ENCODE measurements around the gene DAPK2. TPM values are rescaled to one million over a fixed set of nuclear protein-coding genes. Genes with fewer than 3 reads are reported as not detected.

DAPK2 gene
- polyA plus RNA-seq, 1 donor, result 4.4 TPM

GRCh38 chr15:63895787-63896218 is 150.5 kb downstream of the DAPK2 start:
- no peak for DNase-seq (ENCODE audit: low read depth)

DNA sequence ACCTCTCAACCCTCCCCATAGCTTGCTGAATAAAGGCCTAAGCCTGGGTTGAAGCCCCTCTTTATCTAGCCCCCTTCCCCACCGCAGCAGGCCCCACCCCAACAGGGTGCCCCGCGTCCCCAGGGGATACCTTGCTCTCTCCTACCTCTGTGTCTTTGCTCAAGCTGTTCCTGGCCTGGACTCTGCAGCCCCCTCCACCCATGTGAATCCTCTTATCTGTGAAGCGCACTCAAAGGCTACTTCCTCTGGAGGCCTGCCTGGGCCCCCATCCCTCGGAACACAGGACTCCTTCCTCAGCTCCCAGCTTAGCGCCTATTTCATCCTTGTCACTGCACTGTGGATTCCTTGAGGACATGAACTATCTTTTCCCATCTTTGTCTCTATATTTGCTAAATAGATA is 151.1 kb downstream of the DAPK2 start:
- DNase-seq (ENCODE audit: low read depth), result no peak

- no peak for DNase-seq (ENCODE audit: low read depth)
Measured at GRCh38 chr15:63894662-63894949, 151.7 kb downstream of the DAPK2 start.

DNA sequence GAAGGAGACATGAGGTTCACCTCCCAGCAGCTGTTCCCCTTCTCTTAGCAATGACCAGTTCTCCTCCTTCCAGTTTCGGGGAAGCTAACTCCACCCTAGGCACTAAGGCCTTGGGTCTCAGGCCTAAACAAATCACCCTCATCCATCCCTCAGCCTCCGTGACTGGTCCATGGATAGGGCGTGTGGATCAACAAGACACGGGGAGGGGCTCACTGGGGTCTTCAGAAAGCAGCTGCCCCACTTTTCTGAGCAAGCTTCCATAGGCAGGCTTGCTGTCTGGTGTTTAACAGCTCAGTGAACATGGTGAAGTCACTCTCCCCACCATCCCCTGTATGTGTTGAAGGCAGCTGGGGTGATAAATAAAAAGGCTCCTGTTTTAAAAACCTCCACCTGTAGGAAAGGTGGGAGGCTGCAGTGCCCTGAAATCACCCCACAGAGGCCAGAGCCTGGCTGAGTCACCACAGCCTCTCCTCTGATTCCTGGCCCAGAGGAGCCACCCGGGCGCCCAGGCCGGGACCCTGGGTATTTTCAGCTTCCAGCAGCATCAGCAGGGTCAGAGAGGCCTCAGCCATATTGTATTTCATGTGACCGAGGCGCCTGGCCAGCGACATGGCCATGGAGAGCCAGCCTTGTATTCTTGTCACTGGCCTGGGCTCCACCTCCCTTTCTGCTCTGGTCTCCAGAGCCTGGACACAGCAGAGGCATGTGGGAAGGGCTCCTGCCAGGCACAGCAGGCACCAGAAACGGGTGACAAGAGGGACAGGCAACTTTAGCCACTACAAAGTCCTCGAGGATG is 152.2 kb downstream of the DAPK2 start:
- no peak for DNase-seq (ENCODE audit: low read depth)

- DNase-seq (ENCODE audit: low read depth), result no peak
Measured at GRCh38 chr15:63892794-63893441, 153.4 kb downstream of the DAPK2 start.

DNA sequence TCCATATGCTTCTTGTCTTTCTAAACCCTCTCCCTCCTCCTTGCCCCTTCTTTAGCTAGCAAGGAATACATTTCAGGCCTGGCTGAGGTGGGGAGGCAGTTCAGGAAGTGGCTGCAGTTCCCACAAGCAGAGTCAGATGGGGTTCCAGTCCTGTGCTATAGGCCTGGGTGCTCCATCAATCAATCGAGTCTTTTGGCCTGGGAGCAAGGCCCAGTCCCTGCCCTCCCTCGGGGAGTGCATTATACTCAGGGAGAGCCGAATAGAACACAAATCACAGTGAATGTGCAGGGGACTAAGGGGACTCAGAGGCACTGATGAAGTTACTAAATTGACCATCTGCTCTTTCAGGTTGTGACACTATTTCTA is 154.5 kb downstream of the DAPK2 start:
- DNase-seq (ENCODE audit: low read depth), result no peak

- DNase-seq (ENCODE audit: low read depth), result no peak
Measured at GRCh38 chr15:63891079-63891767, 155.1 kb downstream of the DAPK2 start.

GRCh38 chr15:63890617-63891016 is 155.7 kb downstream of the DAPK2 start:
- DNase-seq (ENCODE audit: low read depth), result no peak

DNA sequence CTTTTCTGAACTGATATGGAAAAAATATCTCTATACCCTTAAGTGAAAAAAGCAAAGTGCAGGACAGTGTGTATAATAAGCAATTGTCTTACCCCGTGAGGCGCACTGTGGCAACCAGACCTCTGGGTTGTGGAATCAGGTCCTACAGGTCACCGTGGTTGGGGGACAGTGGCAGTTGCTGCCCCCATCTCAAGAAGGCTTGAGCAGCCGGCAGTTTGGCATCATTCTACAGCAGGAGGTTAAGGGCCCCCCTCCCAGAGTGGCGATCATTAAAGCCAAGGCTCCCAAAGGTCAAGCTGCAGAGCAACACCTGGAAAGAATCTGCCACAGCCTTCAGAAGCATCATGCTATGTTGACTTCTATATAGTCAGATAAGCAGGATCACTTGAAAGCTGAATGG is 156.5 kb downstream of the DAPK2 start:
- no peak for DNase-seq (ENCODE audit: low read depth)

DNA sequence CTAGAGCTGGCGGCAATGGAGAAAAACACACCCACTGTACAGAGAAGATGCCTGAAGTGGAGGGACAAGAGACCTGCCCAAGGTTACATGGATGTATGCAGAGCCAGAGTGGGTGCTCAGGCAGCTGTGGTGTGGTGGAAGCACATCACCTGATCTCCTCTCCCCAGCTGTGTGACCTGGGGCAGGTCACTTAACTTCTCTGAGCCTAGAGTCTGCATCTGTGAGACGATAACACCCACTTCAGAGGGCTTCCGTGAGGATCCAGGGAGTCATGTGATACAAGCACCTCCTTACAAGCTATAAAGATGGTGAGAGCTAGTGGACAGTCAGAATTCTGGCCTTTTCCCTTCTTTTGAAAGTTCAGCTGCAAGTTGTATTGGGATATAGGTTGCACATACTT is 157.5 kb downstream of the DAPK2 start:
- no peak for DNase-seq (ENCODE audit: low read depth)

GRCh38 chr15:63888146-63888545 is 158.1 kb downstream of the DAPK2 start:
- no peak for DNase-seq (ENCODE audit: low read depth)

- DNase-seq (ENCODE audit: low read depth), result no peak
Measured at GRCh38 chr15:63887630-63888029, 158.7 kb downstream of the DAPK2 start.

- no peak for DNase-seq (ENCODE audit: low read depth)
Measured at GRCh38 chr15:63884953-63885352, 161.3 kb downstream of the DAPK2 start.

DNA sequence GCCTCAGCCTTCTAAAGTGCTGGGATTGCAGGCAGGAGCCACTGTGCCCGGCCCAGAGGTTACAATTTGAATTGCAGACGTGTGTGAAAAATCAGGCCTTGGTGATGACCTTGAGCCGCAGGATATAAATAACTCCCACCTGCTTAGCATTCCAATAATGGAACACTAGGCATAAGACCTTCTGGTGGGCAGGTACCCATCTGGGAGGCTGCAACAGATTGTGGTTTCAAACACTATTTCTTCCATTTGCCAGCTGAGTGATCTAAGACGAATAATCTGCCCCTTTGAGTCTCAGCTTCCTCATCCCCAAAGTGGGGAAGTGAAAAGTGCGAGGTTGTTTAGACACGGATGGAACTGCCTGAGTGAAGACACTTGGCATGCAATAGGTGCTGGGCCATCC is 164.9 kb downstream of the DAPK2 start:
- DNase-seq (ENCODE audit: low read depth), result no peak

- no peak for DNase-seq (ENCODE audit: low read depth)
Measured at GRCh38 chr15:63880744-63881143, 165.5 kb downstream of the DAPK2 start.

GRCh38 chr15:63879995-63880394 is 166.3 kb downstream of the DAPK2 start:
- DNase-seq (ENCODE audit: low read depth), result no peak

GRCh38 chr15:63879211-63879610 is 167.1 kb downstream of the DAPK2 start:
- no peak for DNase-seq (ENCODE audit: low read depth)

DNA sequence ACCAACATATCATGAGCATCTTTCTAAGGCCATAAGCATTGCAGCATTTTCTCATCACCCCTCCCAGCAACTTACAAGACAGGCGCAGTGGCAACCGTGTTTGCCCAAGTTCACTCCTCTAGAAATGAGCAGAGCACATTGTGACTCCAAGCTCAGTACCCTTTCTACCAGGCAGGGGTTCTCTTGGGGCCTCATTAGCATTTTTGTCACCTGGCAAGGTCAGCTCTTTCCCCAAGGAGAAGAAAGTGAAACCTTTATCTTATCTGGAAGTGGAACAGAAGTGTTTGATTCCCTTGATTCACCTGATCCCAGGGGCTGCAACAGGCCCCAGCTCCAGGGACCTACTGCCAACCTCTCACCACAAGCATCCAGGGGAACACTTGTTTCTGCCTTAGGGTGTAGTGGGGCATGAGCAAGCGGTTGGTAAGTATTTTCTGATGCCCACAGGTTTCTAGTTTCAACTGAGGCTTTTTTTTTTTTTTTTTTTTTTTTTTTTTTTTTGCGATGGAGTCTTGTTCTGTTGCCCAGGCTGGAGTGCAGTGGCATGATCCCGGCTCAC is 168.5 kb downstream of the DAPK2 start:
- DNase-seq (ENCODE audit: low read depth), result no peak

GRCh38 chr15:63876085-63876662 is 170.1 kb downstream of the DAPK2 start:
- DNase-seq (ENCODE audit: low read depth), result no peak

GRCh38 chr15:63874616-63875015 is 171.7 kb downstream of the DAPK2 start:
- DNase-seq (ENCODE audit: low read depth), result no peak

DNA sequence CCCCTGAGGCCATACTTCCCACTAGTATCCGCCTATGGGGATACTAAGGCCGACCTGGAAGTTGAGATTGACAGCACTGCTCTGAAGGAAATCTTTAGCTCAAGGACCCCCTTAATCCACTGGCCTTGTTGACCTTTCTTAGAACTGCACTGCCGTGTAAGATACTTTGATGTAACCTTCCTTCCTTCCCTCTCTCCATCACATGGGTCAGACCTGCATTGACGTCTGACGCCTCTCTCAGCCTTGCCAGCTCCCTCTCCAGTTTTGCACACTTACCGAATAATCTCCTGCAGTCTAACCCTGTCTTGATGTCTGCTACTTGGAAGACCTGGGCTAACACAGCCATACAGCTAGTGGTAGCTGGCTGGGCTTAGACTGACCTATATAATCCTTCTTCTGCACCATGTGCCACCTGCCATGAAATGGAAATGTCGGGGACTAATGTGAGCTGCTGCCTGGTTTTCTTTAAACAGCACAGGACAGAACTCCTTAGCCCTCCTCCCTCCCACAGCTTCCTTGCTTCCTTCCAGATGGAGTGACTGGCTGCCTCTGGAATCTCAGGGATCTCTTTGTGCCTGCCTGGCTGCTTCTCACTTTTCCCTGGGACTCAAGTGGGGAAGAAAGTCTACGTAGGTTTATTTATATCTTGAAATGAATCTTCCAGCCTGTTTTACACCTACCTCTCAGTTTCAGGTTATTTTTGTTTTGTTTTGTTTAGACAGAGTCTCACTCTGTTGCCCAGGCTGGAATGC is 173.3 kb downstream of the DAPK2 start:
- no peak for DNase-seq (ENCODE audit: low read depth)

All from forelimb muscle (tissue), 1 donor.